SU-DHL-6 (cell line): ENCODE results near the gene CENPC.
"Not testable (repeated sequence)": the region's sequence is repeated elsewhere in the genome, so short reads cannot be mapped to it uniquely, and the experiment has no call there.

ENCODE experiments used
- H2AFZ ChIP-seq: fragments of 200-600 bp; sonication (generic); 2 replicates; pipeline ENCODE4 v1.6.1; 2014; ENCODE audit warnings: low read depth, mild to moderate bottlenecking, moderate library complexity, mixed read lengths, antibody characterized with exemption, low read length; ENCODE audit not compliant: severe bottlenecking
- H3F3A ChIP-seq: fragments of 200-600 bp; shearing (Covaris generic); 2 replicates; pipeline ENCODE4 v1.6.0; 2016; ENCODE audit warnings: antibody characterized with exemption, mild to moderate bottlenecking; ENCODE audit not compliant: insufficient read depth
- H3K27ac ChIP-seq: fragments of 200-600 bp; sonication (generic); 2 replicates; pipeline ENCODE4 v1.5.1; 2016; ENCODE audit warnings: low read depth, mild to moderate bottlenecking, low read length, moderate library complexity, mixed read lengths
- H3K27me3 ChIP-seq: fragments of 200-600 bp; sonication (generic), shearing (Covaris generic); 2 replicates; pipeline ENCODE4 v1.6.0; 2014; ENCODE audit warnings: mild to moderate bottlenecking, low read length
- H3K36me3 ChIP-seq: fragments of 200-600 bp; sonication (generic); 2 replicates; pipeline ENCODE4 v1.6.1; 2014; ENCODE audit warnings: mild to moderate bottlenecking, low read length, mixed read lengths
- H3K4me2 ChIP-seq: fragments of 300-600, 200-600 bp; shearing (Covaris generic), sonication (generic); 2 replicates; pipeline ENCODE4 v1.6.0; 2014; ENCODE audit warnings: low read length, low read depth, mild to moderate bottlenecking; ENCODE audit not compliant: poor library complexity, severe bottlenecking
- H3K4me3 ChIP-seq: fragments of 200-600 bp; sonication (generic); 2 replicates; pipeline ENCODE4 v1.5.1; 2014; ENCODE audit warnings: antibody characterized with exemption, low read length, mild to moderate bottlenecking, mixed read lengths; ENCODE audit not compliant: insufficient read depth, poor library complexity, severe bottlenecking
- H3K79me2 ChIP-seq: fragments of 200-600 bp; sonication (generic); 2 replicates; pipeline ENCODE4 v1.6.1; 2014; ENCODE audit warnings: mild to moderate bottlenecking, low read length, moderate library complexity; ENCODE audit not compliant: insufficient read depth
- H3K9ac ChIP-seq: fragments of 200-600 bp; sonication (generic); 2 replicates; pipeline ENCODE4 v1.7.0; 2014; ENCODE audit warnings: mild to moderate bottlenecking, low read length
- H3K9me2 ChIP-seq: fragments of 200-600 bp; sonication (generic); replicated peaks from 2 replicates; pipeline ENCODE4 v1.6.1; 2014; ENCODE audit warnings: low read length; ENCODE audit not compliant: insufficient read depth
- H3K9me3 ChIP-seq: fragments of 200-600 bp; sonication (generic); 2 replicates; pipeline ENCODE4 v1.6.1; 2014; ENCODE audit warnings: low read length, mixed read lengths; ENCODE audit not compliant: insufficient read depth
- H4K20me1 ChIP-seq: fragments of 200-600 bp; sonication (generic); 2 replicates; pipeline ENCODE4 v1.6.1; 2014; ENCODE audit warnings: low read depth, mild to moderate bottlenecking, antibody characterized with exemption, low read length, moderate library complexity, mixed read lengths
- EZH2phosphoT487 ChIP-seq: fragments of 200-600 bp; sonication (generic), shearing (Covaris generic); conservative IDR thresholded peaks from 2 replicates; pipeline ENCODE4 v1.6.1; 2018; ENCODE audit warnings: mild to moderate bottlenecking, antibody characterized with exemption, low read length, moderate library complexity, mixed read lengths
- TF ChIP-seq, protein P1 (sequence below): fragments of 200-600 bp; sonication (generic); IDR thresholded peaks from one replicate; pipeline ENCODE4 v1.5.1; 2017; ENCODE audit warnings: antibody characterized with exemption, mild to moderate bottlenecking, low read length, moderate library complexity; ENCODE audit not compliant: insufficient read depth, poor library complexity, severe bottlenecking

CENPC gene

DNA sequence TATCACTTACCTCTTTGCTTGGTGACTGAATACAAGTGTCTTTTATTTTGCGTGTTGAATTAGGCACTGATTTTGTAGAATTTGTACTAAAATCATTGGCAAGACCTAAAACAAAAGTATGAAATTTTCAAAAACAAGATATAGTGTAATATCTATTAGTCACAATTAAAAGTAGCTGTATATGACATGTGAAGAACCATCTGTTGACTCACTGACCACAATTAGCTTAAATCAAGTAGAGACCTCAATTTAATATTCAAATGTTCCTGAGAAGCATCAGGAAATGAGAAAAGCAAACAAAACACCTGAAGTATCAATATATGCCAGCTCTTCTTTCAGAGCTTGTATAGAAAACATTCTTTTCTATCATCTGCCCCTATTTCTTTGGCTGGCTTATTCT, 5.5 kb downstream of the CENPC start:
- Histone ChIP-seq H3K4me3 (no peak overlapping the region), H3K9ac (no peak overlapping the region), H2AFZ (no peak overlapping the region), H3K9me3 (no peaks in the 10 kb centered on the region), H3K4me2 (no peak overlapping the region), H3K27ac (no peak overlapping the region), H3K36me3 (peaks cover 30% of the 10 kb centered on the region; the same call in 1 of the 2 replicates), H3K9me2 (no peaks in the 10 kb centered on the region), H3F3A (no peaks in the 10 kb centered on the region), H3K79me2 (peaks cover 32% of the 10 kb centered on the region), H4K20me1 (no peaks in the 10 kb centered on the region; the same call in 1 of the 2 replicates), H3K27me3 (no peaks in the 10 kb centered on the region)
- TF ChIP-seq EZH2phosphoT487: no peak
- TF ChIP-seq, protein P1, sequence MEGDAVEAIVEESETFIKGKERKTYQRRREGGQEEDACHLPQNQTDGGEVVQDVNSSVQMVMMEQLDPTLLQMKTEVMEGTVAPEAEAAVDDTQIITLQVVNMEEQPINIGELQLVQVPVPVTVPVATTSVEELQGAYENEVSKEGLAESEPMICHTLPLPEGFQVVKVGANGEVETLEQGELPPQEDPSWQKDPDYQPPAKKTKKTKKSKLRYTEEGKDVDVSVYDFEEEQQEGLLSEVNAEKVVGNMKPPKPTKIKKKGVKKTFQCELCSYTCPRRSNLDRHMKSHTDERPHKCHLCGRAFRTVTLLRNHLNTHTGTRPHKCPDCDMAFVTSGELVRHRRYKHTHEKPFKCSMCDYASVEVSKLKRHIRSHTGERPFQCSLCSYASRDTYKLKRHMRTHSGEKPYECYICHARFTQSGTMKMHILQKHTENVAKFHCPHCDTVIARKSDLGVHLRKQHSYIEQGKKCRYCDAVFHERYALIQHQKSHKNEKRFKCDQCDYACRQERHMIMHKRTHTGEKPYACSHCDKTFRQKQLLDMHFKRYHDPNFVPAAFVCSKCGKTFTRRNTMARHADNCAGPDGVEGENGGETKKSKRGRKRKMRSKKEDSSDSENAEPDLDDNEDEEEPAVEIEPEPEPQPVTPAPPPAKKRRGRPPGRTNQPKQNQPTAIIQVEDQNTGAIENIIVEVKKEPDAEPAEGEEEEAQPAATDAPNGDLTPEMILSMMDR: no peak

DNA sequence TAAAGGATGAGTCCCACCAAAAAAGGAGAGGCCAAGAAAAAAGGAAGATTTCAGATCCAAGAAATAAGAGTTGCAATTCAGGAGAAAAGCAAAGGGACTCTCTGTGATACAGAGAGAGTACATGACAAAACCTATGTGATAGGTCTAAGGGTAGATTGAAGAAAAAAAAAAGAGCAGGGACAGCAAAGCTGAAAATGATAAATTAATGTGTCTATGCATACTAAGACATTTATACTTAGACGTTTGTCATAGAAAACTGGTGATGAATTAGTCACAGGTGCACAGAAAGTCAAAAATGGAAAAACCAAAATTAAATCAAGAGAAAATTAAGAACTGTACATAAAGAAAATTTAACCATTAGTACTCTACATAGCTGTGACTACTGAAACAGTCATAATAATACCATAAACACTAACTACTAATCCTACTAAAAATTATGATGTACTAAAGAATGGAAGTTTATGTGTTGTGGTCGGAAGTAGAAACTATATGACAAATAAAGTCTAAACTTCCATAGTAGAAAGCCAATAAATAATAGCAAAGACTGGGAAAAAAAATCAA, 9.9 kb downstream of the CENPC start:
- Histone ChIP-seq H3K36me3 (peaks cover 39% of the 10 kb centered on the region; the same call in 1 of the 2 replicates), H3K4me3 (no peak overlapping the region), H3K79me2 (no peaks in the 10 kb centered on the region; the same call in 1 of the 2 replicates), H3K9ac (no peak overlapping the region), H4K20me1 (no peaks in the 10 kb centered on the region), H3K4me2 (no peak overlapping the region), H3K9me3 (no peaks in the 10 kb centered on the region), H3K27me3 (no peaks in the 10 kb centered on the region), H3F3A (no peaks in the 10 kb centered on the region), H3K9me2 (no peaks in the 10 kb centered on the region), H2AFZ (no peak overlapping the region), H3K27ac (no peak overlapping the region)
- TF ChIP-seq, protein P1: no peak
- TF ChIP-seq EZH2phosphoT487: no peak

DNA sequence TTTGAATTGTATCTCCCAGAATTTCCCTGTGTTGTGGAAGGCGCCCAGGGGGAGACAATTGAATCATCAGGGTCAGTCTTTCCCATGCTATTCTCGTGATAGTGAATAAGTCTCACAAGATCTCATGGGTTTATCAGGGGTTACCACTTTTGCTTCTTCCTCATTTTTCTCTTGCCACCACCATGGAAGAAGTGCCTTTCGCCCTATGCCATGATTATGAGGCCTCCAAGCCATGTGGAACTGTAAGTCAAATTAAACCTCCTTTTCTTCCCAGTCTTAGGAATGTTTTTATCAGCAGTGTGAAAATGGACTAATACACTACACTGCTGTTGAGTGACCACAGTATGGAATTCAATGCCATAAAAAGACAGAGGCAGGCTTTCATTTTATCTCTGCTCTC, 12.2 kb downstream of the CENPC start:
- Histone ChIP-seq H3K79me2 (peaks cover 7% of the 10 kb centered on the region; the same call in 1 of the 2 replicates), H4K20me1 (no peaks in the 10 kb centered on the region), H2AFZ (no peak overlapping the region)

DNA sequence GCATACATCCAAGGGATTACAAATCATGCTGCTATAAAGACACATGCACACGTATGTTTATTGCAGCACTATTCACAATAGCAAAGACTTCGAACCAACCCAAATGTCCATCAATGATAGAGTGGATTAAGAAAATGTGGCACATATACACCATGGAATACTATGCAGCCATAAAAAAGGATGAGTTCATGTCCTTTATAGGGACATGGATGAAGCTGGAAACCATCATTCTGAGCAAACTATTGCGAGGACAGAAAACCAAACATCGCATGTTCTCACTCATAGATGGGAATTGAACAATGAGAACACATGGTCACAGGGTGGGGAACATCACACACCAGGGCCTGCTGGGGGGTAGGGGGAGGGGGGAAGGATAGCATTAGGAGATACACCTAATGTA, 12.9 kb downstream of the CENPC start:
- peaks cover 36% of the 10 kb centered on the region; the same call in 1 of the 2 replicates for H3K36me3 ChIP-seq
- not testable (repeated sequence) for H3K27me3 ChIP-seq

More for the DNA sequence above, 12.2 kb downstream of the CENPC start:
- Histone ChIP-seq H3K9me3 (no peaks in the 10 kb centered on the region), H3F3A (no peaks in the 10 kb centered on the region), H3K4me3 (no peak overlapping the region), H3K36me3 (peaks cover 36% of the 10 kb centered on the region; the same call in 1 of the 2 replicates), H3K9me2 (no peaks in the 10 kb centered on the region), H3K27ac (no peak overlapping the region), H3K4me2 (no peak overlapping the region), H3K9ac (no peak overlapping the region), H3K27me3 (no peaks in the 10 kb centered on the region)
- no peak for TF ChIP-seq EZH2phosphoT487
- TF ChIP-seq, protein P1: no peak

More for the DNA sequence above, 12.9 kb downstream of the CENPC start:
- H3K79me2 ChIP-seq: peaks cover 12% of the 10 kb centered on the region; the same call in 1 of the 2 replicates
- H2AFZ ChIP-seq, H3K4me2 ChIP-seq, H3F3A ChIP-seq, H3K4me3 ChIP-seq, H3K9me2 ChIP-seq, H3K27ac ChIP-seq, H3K9me3 ChIP-seq, H4K20me1 ChIP-seq, H3K9ac ChIP-seq: not testable (repeated sequence)
